H1 (cell line): ENCODE results near the gene MACROD1. TPM values are rescaled to one million over a fixed set of nuclear protein-coding genes. Genes with fewer than 3 reads are reported as not detected.

Experiments used
- CTCF ChIA-PET: fragments of 300-600 bp; sonication (Branson Sonifier 250); formaldehyde crosslinking; loops from one replicate; lab custom pipeline; 2021; ENCODE audit not compliant: partially characterized antibody; lab: Charles Lee
- POLR2A ChIA-PET: fragments of 300-600 bp; sonication (Branson Sonifier 250); formaldehyde crosslinking; loops from one replicate; lab custom pipeline; 2021; ENCODE audit warnings: inconsistent platforms; ENCODE audit not compliant: partially characterized antibody; lab: Charles Lee
- DNase-seq, 2 experiments: peaks; one replicate each; pipeline versions ENCODE4 v3.0.0 to v3.0.0-alpha.2; 2010 to 2022; ENCODE audit warnings: low spot score in 2 of 2, low read depth in 1 of 2, mixed read lengths in 1 of 2
- FAIRE-seq: peaks from 2 replicates; lab custom pipeline; 2011; peaks lifted over from hg19 to GRCh38; lab: Jason Lieb, UNC
- H2AFZ ChIP-seq: 2 replicates; pipeline ENCODE4 v1.8.1; 2012; ENCODE audit warnings: low read length, inconsistent platforms
- H2AK5ac ChIP-seq: 2 replicates; pipeline ENCODE4 v1.6.1; 2013; ENCODE audit warnings: low read depth, low read length
- H2BK120ac ChIP-seq: replicated peaks from 2 replicates; pipeline ENCODE3; 2013; ENCODE audit warnings: low read depth, low read length, inconsistent platforms
- H2BK12ac ChIP-seq: 2 replicates; pipeline ENCODE4 v1.6.1; 2013; ENCODE audit warnings: low read depth, low read length
- H2BK15ac ChIP-seq: 2 replicates; pipeline ENCODE4 v1.6.1; 2013; ENCODE audit warnings: low read length
- H2BK20ac ChIP-seq: 2 replicates; pipeline ENCODE4 v1.6.1; 2013; ENCODE audit warnings: low read length
- H2BK5ac ChIP-seq: 2 replicates; pipeline ENCODE4 v1.6.1; 2013; ENCODE audit warnings: low read depth, low read length
- H3K14ac ChIP-seq: 2 replicates; pipeline ENCODE4 v1.6.1; 2013; ENCODE audit warnings: inconsistent platforms; ENCODE audit not compliant: insufficient read length
- H3K18ac ChIP-seq: 2 replicates; pipeline ENCODE4 v1.6.1; 2013; ENCODE audit warnings: low read length; ENCODE audit errors: extremely low read depth
- H3K23ac ChIP-seq: 2 replicates; pipeline ENCODE4 v1.6.1; 2013; ENCODE audit warnings: inconsistent platforms; ENCODE audit not compliant: insufficient read length
- H3K23me2 ChIP-seq: 2 replicates; pipeline ENCODE4 v1.6.1; 2013; ENCODE audit warnings: low read depth, low read length
- H3K27ac ChIP-seq: 2 replicates; pipeline ENCODE4 v1.6.1; 2011; ENCODE audit warnings: low read depth, low read length, inconsistent platforms
- H3K27me3 ChIP-seq, 4 experiments: replicated peaks in 1 of 4; 1 replicate in 1 of 4; 2 replicates in 3 of 4; pipeline versions ENCODE4 v1.6.1 to v1.8.1; 2011 to 2013; ENCODE audit warnings: low read length in 3 of 4, mild to moderate bottlenecking in 3 of 4, inconsistent platforms in 2 of 4, mixed read lengths in 2 of 4, moderate library complexity in 1 of 4; ENCODE audit not compliant: control insufficient read depth in 3 of 4, insufficient read depth in 3 of 4; ENCODE audit errors: extremely low read depth in 1 of 4
- H3K36me3 ChIP-seq, 4 experiments: 2 replicates each; pipeline versions ENCODE4 v1.6.1 to v1.8.1; 2011 to 2013; ENCODE audit warnings: mild to moderate bottlenecking in 4 of 4, low read length in 3 of 4, moderate library complexity in 2 of 4, control low read depth in 1 of 4, inconsistent platforms in 1 of 4; ENCODE audit not compliant: insufficient read depth in 4 of 4, control insufficient read depth in 2 of 4
- H3K4ac ChIP-seq: replicated peaks from 2 replicates; pipeline ENCODE3; 2013; ENCODE audit warnings: low read length, low read depth, mixed read lengths, inconsistent platforms; ENCODE audit not compliant: insufficient read length
- H3K4me1 ChIP-seq, 4 experiments: replicated peaks in 1 of 4; 1 replicate in 1 of 4; 2 replicates in 3 of 4; pipeline versions ENCODE4 v1.6.1 to v1.8.1; 2011 to 2013; ENCODE audit warnings: low read length in 3 of 4, inconsistent platforms in 2 of 4, mixed read lengths in 1 of 4; ENCODE audit not compliant: insufficient read depth in 4 of 4, control insufficient read depth in 3 of 4
- H3K4me2 ChIP-seq, 2 experiments: 2 replicates each; pipeline versions ENCODE4 v1.6.1 to v1.8.1; 2011 to 2013; ENCODE audit warnings: low read depth in 2 of 2, low read length in 2 of 2, control low read depth in 1 of 2, inconsistent platforms in 1 of 2, mild to moderate bottlenecking in 1 of 2; ENCODE audit not compliant: insufficient read depth in 1 of 2
- H3K4me3 ChIP-seq, 4 experiments: fragments of 200-600, 300-600 bp in 1 of 4; sonication (generic), shearing (Covaris generic), sonication (Bioruptor Twin) in 1 of 4; 2 replicates each; pipeline versions ENCODE4 v1.5.1 to v1.8.1; 2011 to 2016; ENCODE audit warnings: low read length in 4 of 4, low read depth in 3 of 4, control low read depth in 2 of 4, inconsistent platforms in 2 of 4, mild to moderate bottlenecking in 2 of 4, mixed read lengths in 1 of 4, moderate library complexity in 1 of 4; ENCODE audit not compliant: insufficient read depth in 2 of 4; ENCODE audit errors: extremely low read depth in 1 of 4
- H3K56ac ChIP-seq: replicated peaks from 2 replicates; pipeline ENCODE3; 2013; ENCODE audit warnings: low read depth, mild to moderate bottlenecking, mixed read lengths, low read length, inconsistent platforms; ENCODE audit not compliant: insufficient read length
- H3K79me1 ChIP-seq: 2 replicates; pipeline ENCODE4 v1.6.1; 2013; ENCODE audit warnings: low read depth, low read length, control low read depth
- H3K79me2 ChIP-seq, 2 experiments: 2 replicates each; pipeline versions ENCODE4 v1.6.1 to v1.8.1; 2012 to 2013; ENCODE audit warnings: low read length in 2 of 2, mild to moderate bottlenecking in 2 of 2, inconsistent platforms in 1 of 2; ENCODE audit not compliant: insufficient read depth in 2 of 2, control insufficient read depth in 1 of 2
- H3K9ac ChIP-seq, 4 experiments: replicated peaks in 1 of 4; 1 replicate in 1 of 4; 2 replicates in 3 of 4; pipeline versions ENCODE4 v1.6.1 to v1.8.1; 2011 to 2013; ENCODE audit warnings: low read depth in 3 of 4, low read length in 3 of 4, control low read depth in 2 of 4, mild to moderate bottlenecking in 2 of 4, moderate library complexity in 2 of 4, inconsistent platforms in 1 of 4; ENCODE audit errors: extremely low read depth in 1 of 4
- H3K9me3 ChIP-seq, 2 experiments: 2 replicates each; pipeline versions ENCODE4 v1.6.1 to v1.8.1; 2012 to 2013; ENCODE audit warnings: mild to moderate bottlenecking in 2 of 2, moderate library complexity in 2 of 2, control low read depth in 1 of 2, inconsistent platforms in 1 of 2, low read depth in 1 of 2, low read length in 1 of 2, mixed read lengths in 1 of 2; ENCODE audit not compliant: insufficient read depth in 2 of 2
- H4K20me1 ChIP-seq, 2 experiments: replicated peaks in 1 of 2; 2 replicates each; pipeline versions ENCODE3 to v1.8.1; 2011 to 2013; ENCODE audit warnings: inconsistent platforms in 2 of 2, low read length in 2 of 2, mild to moderate bottlenecking in 1 of 2; ENCODE audit not compliant: insufficient read depth in 2 of 2, control insufficient read depth in 1 of 2
- H4K5ac ChIP-seq: 2 replicates; pipeline ENCODE4 v1.6.1; 2013; ENCODE audit warnings: low read length, low read depth, mixed read lengths, inconsistent platforms; ENCODE audit not compliant: insufficient read length
- H4K8ac ChIP-seq: 2 replicates; pipeline ENCODE4 v1.8.0; 2013; ENCODE audit warnings: mild to moderate bottlenecking, moderate library complexity, low read length, inconsistent platforms; ENCODE audit not compliant: insufficient read depth; ENCODE audit errors: extremely low read depth
- H4K91ac ChIP-seq: replicated peaks from 2 replicates; pipeline ENCODE3; 2013; ENCODE audit warnings: low read length, mixed read lengths, inconsistent platforms; ENCODE audit not compliant: insufficient read length
- BCL11A ChIP-seq, 2 experiments: IDR thresholded peaks; one replicate each; pipeline ENCODE4 v1.6.1; 2011; ENCODE audit warnings: low read depth in 2 of 2, low read length in 2 of 2, mild to moderate bottlenecking in 2 of 2
- CTBP2 ChIP-seq: IDR thresholded peaks from 2 replicates; pipeline ENCODE4 v1.7.0; 2011; ENCODE audit warnings: borderline replicate concordance, mild to moderate bottlenecking, moderate library complexity, mixed read lengths, low read length; ENCODE audit not compliant: insufficient read depth, insufficient read length
- EZH2 ChIP-seq: fragments of 200-600 bp; sonication (generic); IDR thresholded peaks from 2 replicates; pipeline ENCODE4 v1.7.1; 2012; ENCODE audit warnings: low read depth, mild to moderate bottlenecking, moderate library complexity, low read length, inconsistent platforms; ENCODE audit not compliant: severe bottlenecking
- FOSL1 ChIP-seq: IDR thresholded peaks from 2 replicates; pipeline ENCODE4 v1.6.1; 2011; ENCODE audit warnings: mild to moderate bottlenecking, low read depth, low read length, moderate library complexity; ENCODE audit not compliant: insufficient read depth
- KDM5A ChIP-seq: fragments of 200-600 bp; IDR thresholded peaks from 2 replicates; pipeline ENCODE4 v1.7.1; 2012; ENCODE audit warnings: mild to moderate bottlenecking, low read length, inconsistent platforms, mixed read lengths
- RAD21 ChIP-seq, 2 experiments: IDR thresholded peaks in 1 of 2; conservative IDR thresholded peaks in 1 of 2; 2 replicates each; pipeline ENCODE4 v1.6.1; 2011; ENCODE audit warnings: low read depth in 2 of 2, low read length in 2 of 2, improper control_type of control experiment in 1 of 2, inconsistent platforms in 1 of 2, mild to moderate bottlenecking in 1 of 2, moderate library complexity in 1 of 2
- RNF2 ChIP-seq: fragments of 200-900, 300-1000 bp; sonication (generic); IDR thresholded peaks from 2 replicates; pipeline ENCODE4 v1.7.1; 2016; ENCODE audit warnings: borderline replicate concordance, low read depth, mild to moderate bottlenecking, antibody characterized with exemption, low read length; ENCODE audit not compliant: poor library complexity, severe bottlenecking; ENCODE audit errors: missing control alignments
- SIX5 ChIP-seq: IDR thresholded peaks from 2 replicates; pipeline ENCODE4 v1.6.1; 2011; ENCODE audit warnings: mild to moderate bottlenecking, low read depth, low read length
- SP2 ChIP-seq: IDR thresholded peaks from 2 replicates; pipeline ENCODE4 v1.6.1; 2012; ENCODE audit warnings: mild to moderate bottlenecking, low read length, inconsistent platforms
- SUZ12 ChIP-seq: fragments of 200-600 bp; sonication (generic); IDR thresholded peaks from 2 replicates; pipeline ENCODE4 v1.6.1; 2012; ENCODE audit warnings: mild to moderate bottlenecking, inconsistent platforms, low read length, moderate library complexity, mixed read lengths
- ZNF274 ChIP-seq: IDR thresholded peaks from 2 replicates; pipeline ENCODE4 v1.7.0; 2012; ENCODE audit warnings: low read length, borderline replicate concordance; ENCODE audit errors: extremely low read depth
- WGBS, 2 experiments: shearing (Covaris generic) in 1 of 2; methylation state at CpG; one replicate each; pipeline versions ENCODE4 v1.1.6 to v1.1.7; 2013 to 2015; ENCODE audit warnings: low lambda C conversion rate in 2 of 2, mixed read lengths in 2 of 2, inconsistent platforms in 1 of 2, low coverage in 1 of 2, missing lambda C conversion rate in 1 of 2; ENCODE audit not compliant: insufficient replicate concordance in 2 of 2, insufficient coverage in 1 of 2, insufficient read length in 1 of 2; ENCODE audit errors: extremely low coverage in 1 of 2, missing lambda C conversion rate in 1 of 2; 5-methylcytosine and 5-hydroxymethylcytosine counted together
- polyA plus RNA-seq, 7 experiments: library from polyadenylated mRNA; depleted of rRNA in 3 of 7; stranded (reverse) in 5 of 7; unstranded in 2 of 7; fragments of >200 nt in 5 of 7; fragments of 200-250 nt in 2 of 7; gene quantifications; 1 replicate in 5 of 7; 2 replicates in 1 of 7; 4 replicates in 1 of 7; pipeline versions ENCODE4 v1.2.1 to v1.2.3, GENCODE V29; 2011 to 2013; ENCODE audit warnings: missing spikeins in 2 of 7, mixed read lengths in 2 of 7
- total RNA-seq: library from RNA; stranded (reverse); fragmentation: NEBNext Ultra II Directional; extraction: Animal tissue kit (Norgen Biotek cat#: 25700); gene quantifications from 2 replicates; pipeline ENCODE4 v1.2.1, GENCODE V29; 2021

MACROD1 gene
- total and polyA plus RNA-seq, 2 of the 8 experiments (the other 6 are each of a cell fraction or from before 2014, with no cell fraction given), result 19.5 to 34.1 TPM

DNA sequence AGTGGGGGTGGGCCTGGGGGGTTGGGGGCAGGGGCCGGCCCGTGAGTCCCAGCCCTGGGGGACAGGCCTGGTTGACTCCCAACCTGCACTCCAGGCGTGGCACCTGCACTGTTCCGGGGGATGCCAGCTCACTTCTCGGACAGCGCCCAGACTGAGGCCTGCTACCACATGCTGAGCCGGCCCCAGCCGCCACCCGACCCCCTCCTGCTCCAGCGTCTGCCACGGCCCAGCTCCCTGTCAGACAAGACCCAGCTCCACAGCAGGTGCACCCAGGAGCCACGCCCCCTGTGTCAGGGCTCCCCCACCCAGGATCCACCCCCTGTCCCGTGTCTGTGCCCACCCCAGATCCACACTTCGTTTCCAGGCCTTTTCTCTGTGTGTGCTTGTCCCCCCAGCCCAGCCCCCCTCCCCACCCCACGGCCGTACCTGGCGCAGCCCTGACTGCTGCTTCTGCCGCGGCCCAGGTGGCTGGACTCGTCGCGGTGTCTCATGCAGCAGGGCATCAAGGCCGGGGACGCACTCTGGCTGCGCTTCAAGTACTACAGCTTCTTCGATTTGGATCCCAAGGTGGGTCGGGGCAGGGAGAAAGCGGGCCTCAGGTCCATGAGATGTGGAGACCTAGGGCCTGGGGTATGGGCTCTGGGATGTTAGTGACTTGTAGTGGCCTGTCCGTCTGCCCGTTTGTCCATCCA is 45.4 kb upstream of the MACROD1 start:
- H3K23ac ChIP-seq, result no peak overlapping the region
- POLR2A ChIA-PET, result interaction anchor here (0.8 to 18.4 kb wide), 7 partner anchors 9 to 89 kb away, joined by 3 to 253 read pairs (median 4); partner anchors contain the start of genes NUDT22, STIP1 and TRPT1
- WGBS, 2 experiments, result 97% methylated on average over 17 of the region's 30 CpGs; no CpG with 5 or more reads in 1 of the 2 experiments
- peaks cover 0 to 7% of the 10 kb centered on the region in 2 experiments for H4K20me1 ChIP-seq
- H3K27me3 ChIP-seq, result no peaks in the 10 kb centered on the region; a peak in 1 of 7 replicates
- no peak overlapping the region for H4K8ac ChIP-seq
- H3K27ac ChIP-seq, result no peak overlapping the region
- TF ChIP-seq FOSL1, result no peak
- no peak for TF ChIP-seq SP2
- no peak for TF ChIP-seq RAD21 (IDR thresholded peaks at IDR 0.05 in 1 of 2, conservative IDR thresholded peaks at IDR 0.05 in 1 of 2; ENCODE audit: low read depth in 2 of 2, low read length in 2 of 2)
- no peak for TF ChIP-seq SIX5
- no peak for TF ChIP-seq KDM5A
- TF ChIP-seq CTBP2, result no peak
- no peak for TF ChIP-seq SUZ12
- TF ChIP-seq RNF2, result no peak
- TF ChIP-seq ZNF274, result no peak
- no peak for TF ChIP-seq EZH2
- TF ChIP-seq BCL11A (IDR thresholded peaks at IDR 0.05; ENCODE audit: low read depth in 2 of 2, low read length in 2 of 2), result no peak
- no peak for DNase-seq
- H2BK120ac ChIP-seq, result no peak overlapping the region
- peaks cover 0 to 5% (median 0%) of the 10 kb centered on the region in 4 experiments; a peak in 3 of 7 replicates for H3K4me1 ChIP-seq
- CTCF ChIA-PET, result interaction anchor here (0.8 to 1.7 kb wide), 5 partner anchors 9 to 90 kb away, joined by 3 to 6 read pairs (median 4); partner anchors contain the start of genes NUDT22 and TRPT1
- no peak overlapping the region for H4K91ac ChIP-seq
- no peaks in the 10 kb centered on the region for H3K79me2 ChIP-seq
- no peak overlapping the region for H2BK5ac ChIP-seq
- H2BK20ac ChIP-seq, result no peak overlapping the region
- H4K5ac ChIP-seq, result no peak overlapping the region
- H2BK15ac ChIP-seq, result no peak overlapping the region
- no peaks in the 10 kb centered on the region for H3K9me3 ChIP-seq
- no peak overlapping the region for H2AK5ac ChIP-seq
- no peaks in the 10 kb centered on the region for H3K23me2 ChIP-seq
- H3K36me3 ChIP-seq, result peaks cover 4 to 10% (median 8%) of the 10 kb centered on the region in 4 experiments; a peak in 6 of 8 replicates
- no peak overlapping the region for H3K18ac ChIP-seq
- no peak overlapping the region for H3K4ac ChIP-seq
- H2BK12ac ChIP-seq, result no peak overlapping the region
- H3K56ac ChIP-seq, result no peak overlapping the region
- H3K14ac ChIP-seq, result no peak overlapping the region
- no peak overlapping the region for H2AFZ ChIP-seq
- H3K79me1 ChIP-seq, result no peaks in the 10 kb centered on the region
- H3K4me2 ChIP-seq, result no peak overlapping the region
- no peak overlapping the region for H3K9ac ChIP-seq
- no peak for FAIRE-seq
- no peak overlapping the region for H3K4me3 ChIP-seq
